HUDEP-2 (cell line): ENCODE results near the gene CFP.

Experiments
- DNase-seq, 76 experiments: peaks; one replicate each; lab custom pipeline; 2025; ENCODE audit not compliant: unreplicated experiment in 76 of 76; lab: John Stamatoyannopoulos, UW

CFP gene

DNA sequence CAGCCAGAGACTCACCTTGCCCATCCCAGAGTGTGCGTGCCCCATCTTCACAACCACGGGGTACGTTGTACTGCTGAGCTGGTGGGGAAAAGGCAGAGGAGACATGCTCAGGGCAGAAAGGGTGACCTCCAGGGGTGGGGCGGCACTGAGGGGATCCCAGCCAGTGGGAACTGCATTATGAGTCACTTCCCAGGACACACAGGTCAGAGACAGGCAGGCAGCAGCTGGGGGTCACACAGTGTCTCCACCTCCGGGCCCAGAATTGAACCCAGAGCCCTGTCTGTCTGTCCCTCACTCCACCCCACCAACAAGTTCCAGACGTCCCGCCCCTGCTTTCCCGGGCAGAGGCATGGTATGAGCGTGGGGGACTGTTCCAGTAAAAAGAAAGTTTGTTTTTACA lies 52.3 kb downstream of the CFP start:
- no peak for DNase-seq

DNA sequence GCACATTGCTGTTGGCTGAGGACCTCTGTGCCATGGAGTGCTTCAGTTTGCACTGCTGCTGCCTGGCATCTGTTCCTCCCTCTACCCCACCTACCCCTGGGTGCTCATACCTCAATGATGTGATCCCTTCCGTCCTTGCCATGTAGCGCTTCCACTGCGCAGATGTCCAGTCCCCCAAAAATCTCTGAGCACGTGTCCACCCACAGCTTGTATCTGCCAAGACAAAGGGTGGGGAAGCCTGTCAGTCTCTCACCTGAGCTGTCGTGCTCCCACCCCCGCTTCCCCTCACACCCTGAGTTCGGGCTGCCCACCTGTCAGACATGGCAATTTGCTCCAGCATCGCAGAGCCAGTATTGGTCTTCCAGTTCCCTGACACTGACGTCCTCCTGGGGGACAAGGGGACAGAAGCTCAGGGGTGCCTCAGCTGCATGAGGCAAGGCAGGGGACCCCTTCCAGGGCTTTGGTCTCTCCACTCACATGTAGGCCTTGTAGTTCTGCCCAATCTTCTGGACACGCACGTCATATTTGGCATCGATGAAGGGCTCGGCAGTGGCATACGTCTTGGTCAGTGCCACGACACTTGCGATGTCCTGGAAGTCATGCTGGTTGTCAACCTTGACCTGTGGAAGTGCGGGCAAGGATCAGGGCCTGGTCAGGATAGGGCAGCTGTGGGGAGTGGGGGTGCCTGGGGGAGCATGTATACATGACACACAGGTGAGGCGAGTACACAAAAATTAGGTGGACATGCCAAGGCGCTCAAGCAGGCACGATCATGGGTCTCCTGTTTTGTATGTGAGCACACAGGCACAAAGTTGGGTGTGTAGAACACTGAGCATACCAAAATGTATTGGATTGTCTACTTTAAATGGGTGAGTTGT lies 53.5 kb downstream of the CFP start:
- no peak for DNase-seq

DNA sequence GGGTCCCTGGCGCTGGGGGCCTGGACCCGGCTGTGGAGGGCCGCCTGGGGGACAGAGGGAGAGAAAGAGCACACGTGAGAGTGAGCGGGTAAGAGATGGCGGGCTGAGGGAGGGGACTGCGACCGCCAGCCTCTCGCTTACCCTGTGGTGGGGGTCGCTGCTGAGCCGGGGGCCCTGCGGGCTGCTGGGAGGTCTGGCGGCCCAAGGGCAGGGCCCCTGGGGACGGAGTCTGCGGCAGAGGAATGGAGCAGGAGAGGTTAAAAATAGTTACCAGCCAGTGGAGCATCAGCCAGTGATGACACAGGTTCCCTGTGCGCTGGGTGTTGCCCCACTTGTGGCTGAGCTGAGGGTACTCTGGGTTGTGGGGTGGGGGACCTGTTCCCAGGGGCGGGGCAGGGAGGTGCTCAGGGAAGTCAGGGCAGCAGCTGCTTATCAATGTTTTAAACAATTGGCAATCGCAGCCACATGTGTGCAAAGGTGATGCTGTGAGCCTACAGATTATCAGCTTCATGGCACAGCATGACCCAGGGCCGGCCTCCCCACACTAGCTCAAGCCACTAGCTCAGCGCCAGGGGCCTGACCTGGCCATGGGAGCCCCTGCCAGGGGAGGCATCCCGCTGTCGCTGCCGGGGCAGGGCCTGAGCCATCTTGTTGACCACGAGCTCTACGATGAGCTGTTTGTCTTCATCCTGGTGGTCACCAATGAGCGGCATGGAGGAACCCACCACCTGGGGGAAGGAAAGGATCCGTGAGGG lies 55.0 kb downstream of the CFP start:
- DNase-seq, result peak in 60 of 76 experiments; percentile 1 to 75 (median 28)

DNA sequence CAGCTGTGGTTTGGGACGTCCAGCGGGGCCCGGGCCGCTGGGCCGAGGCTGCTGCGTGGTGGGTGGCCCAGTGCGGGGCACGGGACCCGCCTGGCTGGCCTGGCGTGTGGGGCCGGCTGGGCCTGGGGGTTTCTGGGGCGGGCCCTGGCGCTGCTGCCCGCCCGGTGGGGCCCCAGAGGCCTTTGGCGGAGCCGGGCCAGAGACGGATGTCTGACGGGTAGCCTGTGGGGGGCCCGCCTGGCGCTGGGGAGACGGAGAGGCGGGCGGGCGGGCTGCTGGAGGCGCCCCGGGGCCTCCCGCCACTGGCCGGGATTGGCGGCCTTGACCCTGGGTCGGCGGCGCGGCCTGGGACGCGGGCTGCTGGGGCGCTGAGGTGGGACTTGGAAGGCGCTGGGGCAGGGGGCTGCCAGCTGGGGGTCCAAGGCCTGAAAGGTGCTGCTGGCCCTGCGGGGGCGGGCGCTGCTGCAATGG lies 55.6 kb downstream of the CFP start:
- DNase-seq, result no peak

DNA sequence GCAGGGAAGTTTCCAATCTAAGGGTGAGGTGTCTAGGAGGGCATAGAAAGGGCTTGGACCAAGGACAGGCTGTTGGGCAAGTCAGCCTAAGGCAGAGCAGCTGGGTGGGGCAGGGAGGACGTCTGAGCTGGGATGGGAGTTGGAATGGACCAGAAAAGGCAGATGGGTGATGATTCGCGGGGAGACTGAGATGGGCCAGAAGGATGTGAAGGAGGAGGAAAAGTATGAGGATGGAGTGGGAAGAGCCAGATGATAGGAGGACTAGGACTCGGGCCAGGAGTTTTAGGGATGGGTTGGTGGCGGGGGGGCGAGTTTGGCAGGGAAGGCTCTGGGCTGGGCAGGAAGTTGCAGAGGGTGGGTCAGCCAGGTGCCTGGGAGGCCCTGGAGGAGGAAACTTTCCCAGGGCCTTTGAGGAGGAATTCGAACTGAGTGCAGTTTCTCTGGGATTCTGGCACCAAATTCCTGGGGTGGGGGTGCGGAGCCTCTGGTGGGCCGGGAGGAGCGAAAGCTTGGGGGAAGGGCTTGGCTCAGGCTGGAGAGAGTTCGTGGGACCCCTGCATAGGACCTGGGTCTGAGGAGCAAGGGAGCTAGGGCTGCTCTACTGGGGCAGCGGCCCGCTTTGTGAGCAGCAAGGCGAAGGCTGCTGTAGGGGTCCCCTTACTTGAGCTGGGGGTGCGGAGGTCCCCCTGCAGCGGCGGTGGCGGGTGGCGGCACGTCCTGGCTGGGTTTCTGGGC lies 56.2 kb downstream of the CFP start:
- DNase-seq, result peak in 1 of 76 experiments; percentile 5
